Body of pancreas (tissue), 4 donors: ENCODE data around the gene ATF6.

Experiments used
- POLR2A ChIP-seq, 3 donors: fragments of 450-650 bp; IDR thresholded peaks; one replicate each; pipeline ENCODE4 v1.6.1; 2016; ENCODE audit warnings: antibody characterized with exemption in 3 of 3, mild to moderate bottlenecking in 2 of 3
- TF ChIP-seq, protein P1 (sequence below), 7 experiments: fragments of 450-650 bp in 4 of 7; fragments of 200-600 bp in 3 of 7; sonication (generic) in 3 of 7; IDR thresholded peaks; one replicate each; pipeline ENCODE4 v1.5.1; 2016 to 2019; ENCODE audit warnings: antibody characterized with exemption in 7 of 7

- TF ChIP-seq, protein P1, sequence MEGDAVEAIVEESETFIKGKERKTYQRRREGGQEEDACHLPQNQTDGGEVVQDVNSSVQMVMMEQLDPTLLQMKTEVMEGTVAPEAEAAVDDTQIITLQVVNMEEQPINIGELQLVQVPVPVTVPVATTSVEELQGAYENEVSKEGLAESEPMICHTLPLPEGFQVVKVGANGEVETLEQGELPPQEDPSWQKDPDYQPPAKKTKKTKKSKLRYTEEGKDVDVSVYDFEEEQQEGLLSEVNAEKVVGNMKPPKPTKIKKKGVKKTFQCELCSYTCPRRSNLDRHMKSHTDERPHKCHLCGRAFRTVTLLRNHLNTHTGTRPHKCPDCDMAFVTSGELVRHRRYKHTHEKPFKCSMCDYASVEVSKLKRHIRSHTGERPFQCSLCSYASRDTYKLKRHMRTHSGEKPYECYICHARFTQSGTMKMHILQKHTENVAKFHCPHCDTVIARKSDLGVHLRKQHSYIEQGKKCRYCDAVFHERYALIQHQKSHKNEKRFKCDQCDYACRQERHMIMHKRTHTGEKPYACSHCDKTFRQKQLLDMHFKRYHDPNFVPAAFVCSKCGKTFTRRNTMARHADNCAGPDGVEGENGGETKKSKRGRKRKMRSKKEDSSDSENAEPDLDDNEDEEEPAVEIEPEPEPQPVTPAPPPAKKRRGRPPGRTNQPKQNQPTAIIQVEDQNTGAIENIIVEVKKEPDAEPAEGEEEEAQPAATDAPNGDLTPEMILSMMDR (IDR thresholded peaks at IDR 0.05), result no peak
- TF ChIP-seq POLR2A (IDR thresholded peaks at IDR 0.05), result no peak
Measured at GRCh38 chr1:161915051-161915503, 149.0 kb downstream of the ATF6 start.
